8988T (cell line): Measurements from ENCODE around the gene RAB41.
"Not testable (repeated sequence)": the region's sequence is repeated elsewhere in the genome, so short reads cannot be mapped to it uniquely, and the experiment has no call there.

ENCODE experiments used
- DNase-seq: peaks from one replicate; pipeline ENCODE4 v3.0.0; 2011

The RAB41 gene

GRCh38 chrX:70292788-70293187 is 10.8 kb downstream of the RAB41 start:
- no peak for DNase-seq

DNA sequence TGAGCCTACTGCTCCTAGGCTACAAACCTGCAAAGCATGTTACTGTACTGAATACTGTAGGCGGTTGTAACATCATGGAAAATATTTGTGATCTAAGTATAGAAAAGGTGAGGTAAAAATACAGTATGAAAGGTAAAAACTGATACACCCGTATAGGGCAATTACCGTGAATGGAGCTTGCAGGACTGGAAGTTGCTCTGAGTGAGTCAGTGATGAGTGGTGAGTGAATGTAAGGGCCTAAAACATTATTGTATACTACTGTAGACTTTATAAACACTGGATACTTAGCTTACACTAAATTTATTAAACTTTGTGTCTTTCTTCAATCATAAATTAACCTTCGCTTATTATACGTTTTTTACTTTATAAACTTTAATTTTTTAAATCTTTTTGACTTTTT is 11.6 kb downstream of the RAB41 start:
- DNase-seq, result no peak

DNA sequence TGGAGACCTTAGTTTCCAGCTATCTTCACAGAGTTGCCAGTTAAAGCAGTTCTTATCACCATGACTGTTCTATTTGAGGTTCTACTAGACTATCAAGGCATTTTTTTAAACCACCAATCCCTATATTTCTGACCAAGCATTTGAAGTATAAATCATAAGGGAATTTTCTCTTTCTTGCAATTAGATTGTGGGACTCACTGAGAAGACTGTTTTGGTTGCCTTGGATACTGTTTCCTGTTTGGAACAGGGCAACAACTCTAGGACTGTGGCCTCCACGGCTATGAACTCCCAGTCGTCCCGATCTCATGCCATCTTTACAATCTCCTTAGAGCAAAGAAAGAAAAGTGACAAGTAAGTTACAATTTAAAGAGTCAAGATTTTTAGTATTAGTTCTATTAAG is 19.7 kb downstream of the RAB41 start:
- no peak for DNase-seq

DNA sequence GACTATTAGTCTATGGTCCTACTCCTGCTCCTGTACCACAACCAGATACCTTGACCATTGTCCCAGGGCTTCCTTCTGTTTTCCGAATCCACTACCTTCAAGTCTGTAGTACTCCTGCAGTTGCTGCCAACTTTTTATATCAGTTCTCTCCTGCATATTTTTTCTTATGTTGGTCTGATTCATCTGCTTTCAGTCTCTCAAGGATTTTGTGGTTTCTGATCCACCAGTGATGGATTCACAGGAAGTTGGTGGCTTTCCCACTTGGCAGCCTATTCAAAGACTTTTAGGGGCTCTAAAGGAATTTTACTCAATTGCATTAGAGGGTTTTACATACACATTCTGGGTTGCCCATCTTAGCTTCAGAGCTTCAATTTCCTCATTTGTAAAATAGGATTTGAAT is 31.5 kb downstream of the RAB41 start:
- no peak for DNase-seq

DNA sequence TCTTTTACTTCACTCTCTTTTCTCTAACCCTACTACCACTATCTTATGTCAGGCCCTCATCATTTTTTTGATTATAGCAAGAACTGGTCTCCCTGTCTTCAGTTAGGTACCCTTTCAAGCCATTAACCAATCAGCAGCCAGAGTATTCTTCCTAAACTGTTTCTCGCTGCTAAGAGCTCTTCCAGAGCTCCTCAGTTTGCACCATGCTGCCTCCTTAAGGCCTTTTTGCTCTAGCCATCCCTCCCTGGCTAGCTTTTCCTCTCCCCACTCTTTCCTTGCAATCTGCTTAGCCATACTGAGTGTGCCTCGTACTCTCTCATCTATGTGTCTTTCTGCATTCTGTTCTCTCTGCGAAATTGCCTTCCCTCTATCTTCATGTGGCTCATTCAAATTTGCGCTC is 40.8 kb downstream of the RAB41 start:
- DNase-seq, result no peak

GRCh38 chrX:70323628-70324027 is 41.7 kb downstream of the RAB41 start:
- not testable (repeated sequence) for DNase-seq

DNA sequence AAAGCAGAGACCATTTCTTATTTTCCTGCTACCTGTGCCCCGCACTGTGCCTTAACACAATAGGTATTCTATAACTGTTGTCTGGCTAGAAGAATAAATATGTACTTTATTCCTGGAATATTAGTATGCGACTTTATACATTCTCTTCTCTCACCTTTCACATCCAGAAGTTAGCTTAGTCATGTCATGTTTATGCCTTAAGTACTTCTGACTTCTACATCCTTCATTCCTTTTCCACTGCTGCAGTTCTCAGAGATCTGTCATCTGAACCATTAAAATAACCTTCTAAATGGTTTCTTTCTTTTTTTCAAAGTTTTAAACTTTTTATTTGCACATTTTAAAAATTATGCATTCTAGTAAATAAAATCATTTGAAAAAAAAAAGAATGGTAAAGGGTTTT is 42.4 kb downstream of the RAB41 start:
- DNase-seq, result no peak

- DNase-seq, result no peak
These were observed 49.2 kb downstream of the RAB41 start for GRCh38 chrX:70331161-70331560.

GRCh38 chrX:70332600-70332999 is 50.6 kb downstream of the RAB41 start:
- DNase-seq, result no peak
